CD4-positive, alpha-beta T cell treated with Interferon alpha-2 for 1 hour (primary cell): Measurements from ENCODE around the gene MXD3.

Experiments
- DNase-seq, 2 donors: peaks; one replicate each; pipeline ENCODE4 v3.0.0-alpha.2; 2020 to 2022

The MXD3 gene

DNA sequence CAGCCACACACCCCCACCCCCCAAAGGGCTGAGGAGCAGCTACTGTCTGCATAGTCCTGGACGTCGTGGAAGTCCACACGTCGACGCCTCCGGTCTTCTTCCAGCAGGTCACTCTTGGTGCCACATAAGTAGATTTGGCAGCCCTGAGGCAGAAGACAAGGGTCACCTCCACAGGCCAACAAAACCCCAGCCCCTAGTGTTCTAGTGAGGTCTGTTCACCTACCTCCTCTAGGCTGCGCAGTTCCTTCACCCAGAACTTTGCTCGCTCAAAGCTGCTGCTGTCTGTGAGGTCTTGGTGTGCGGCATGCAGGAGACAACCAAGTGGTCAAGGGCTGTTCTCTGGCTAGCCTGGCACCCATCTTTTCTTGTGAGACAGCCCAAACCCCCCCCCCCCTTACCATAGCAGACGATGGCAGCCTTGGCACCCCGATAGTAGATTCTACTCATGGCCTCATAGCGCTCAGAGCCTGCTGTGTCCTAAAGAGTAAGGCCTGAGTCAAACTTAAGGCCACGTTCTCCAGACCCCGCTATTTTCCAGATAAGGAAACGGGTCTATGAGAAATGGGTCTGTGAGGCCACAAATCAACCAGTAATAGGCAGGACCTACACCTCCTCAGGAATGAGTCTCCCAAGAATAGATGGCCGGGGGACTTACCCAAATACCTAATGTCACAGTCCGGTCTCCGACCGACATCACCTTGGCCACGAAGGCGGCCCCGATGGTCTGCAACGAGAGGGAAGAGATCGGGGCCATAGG lies 9.2 kb downstream of the MXD3 start:
- no peak for DNase-seq

DNA sequence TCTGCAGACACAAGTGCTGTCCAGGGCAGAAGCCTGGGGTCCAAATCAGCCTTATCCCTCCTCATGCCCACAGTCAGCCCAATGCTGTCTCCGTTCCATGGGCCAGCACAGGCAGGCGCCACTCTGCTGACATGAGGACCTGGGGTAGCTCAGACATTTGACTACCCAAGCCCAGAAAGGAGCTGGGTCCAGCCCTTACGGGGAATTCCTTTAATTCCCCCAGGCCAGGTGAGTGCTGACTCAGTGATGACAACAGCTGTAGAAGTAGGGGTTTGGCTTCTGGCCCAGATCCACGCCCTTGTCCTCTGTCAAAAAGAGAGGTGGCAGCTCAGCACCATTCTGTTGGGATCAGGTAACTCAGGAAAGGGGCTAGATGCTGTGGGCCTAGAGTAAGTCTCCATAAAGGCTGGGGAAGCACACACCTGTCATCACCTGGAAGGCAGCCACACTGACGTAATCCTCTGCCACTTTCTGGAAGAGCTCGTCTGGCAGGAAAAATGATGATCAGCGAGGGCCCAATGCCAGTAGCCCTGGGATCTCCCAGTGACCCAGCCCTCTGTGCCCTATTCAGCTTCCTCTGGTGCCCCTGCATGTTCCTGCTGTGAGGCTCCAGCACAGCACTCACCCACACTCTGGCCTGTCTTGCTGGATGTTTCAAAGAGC lies 10.1 kb downstream of the MXD3 start:
- no peak for DNase-seq

DNA sequence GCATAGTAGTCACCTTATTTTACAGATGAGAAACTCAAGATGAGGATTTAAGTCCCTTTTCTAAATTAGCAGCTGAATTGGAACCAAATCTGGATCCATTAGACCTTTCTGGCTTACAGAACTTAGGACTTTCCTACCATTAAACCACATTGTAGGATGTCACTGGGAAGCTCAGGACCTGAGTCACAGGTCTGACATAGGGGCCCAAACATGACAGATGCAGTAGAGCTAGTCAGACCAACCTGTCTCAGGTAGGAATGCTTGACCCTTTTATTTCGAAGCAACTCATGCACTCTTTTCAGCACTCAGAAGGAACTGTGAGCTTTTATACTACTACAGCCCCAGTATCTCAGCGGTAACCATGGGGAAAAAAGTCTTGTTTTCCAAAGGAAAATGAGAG lies 10.7 kb downstream of the MXD3 start:
- no peak for DNase-seq

DNA sequence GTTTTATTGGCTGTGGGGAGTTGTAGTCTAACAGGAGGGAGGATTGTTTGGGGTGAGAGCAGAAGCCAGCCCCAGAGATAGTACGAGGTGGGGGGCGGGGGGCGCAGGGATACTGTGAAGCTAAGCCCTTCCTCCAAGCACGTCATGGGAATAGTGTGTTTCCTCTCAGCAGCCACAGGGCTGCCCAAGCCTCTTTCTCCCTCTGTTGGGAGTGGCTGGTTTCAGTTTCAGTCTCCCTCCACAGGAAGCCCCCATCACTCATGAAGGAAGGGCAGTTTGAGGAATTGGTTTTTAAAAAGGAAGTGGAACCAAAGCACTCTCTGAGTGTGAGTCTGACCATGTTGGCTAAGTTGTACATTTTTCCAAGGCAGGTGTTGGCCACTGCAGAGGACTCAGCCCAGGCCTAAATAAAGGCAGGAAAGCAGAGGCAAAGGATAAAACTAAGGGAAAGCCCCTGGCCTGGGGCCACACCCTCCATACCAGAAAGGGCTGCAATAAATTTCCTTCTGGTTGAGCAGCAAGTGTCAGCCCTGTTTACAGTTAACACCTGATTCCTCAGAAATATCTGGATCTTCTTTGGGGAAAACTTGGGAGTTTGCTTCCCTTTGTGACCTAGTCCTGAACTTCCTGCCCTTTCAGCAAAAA lies 11.3 kb downstream of the MXD3 start:
- DNase-seq, result peak; percentile 82 to 84

DNA sequence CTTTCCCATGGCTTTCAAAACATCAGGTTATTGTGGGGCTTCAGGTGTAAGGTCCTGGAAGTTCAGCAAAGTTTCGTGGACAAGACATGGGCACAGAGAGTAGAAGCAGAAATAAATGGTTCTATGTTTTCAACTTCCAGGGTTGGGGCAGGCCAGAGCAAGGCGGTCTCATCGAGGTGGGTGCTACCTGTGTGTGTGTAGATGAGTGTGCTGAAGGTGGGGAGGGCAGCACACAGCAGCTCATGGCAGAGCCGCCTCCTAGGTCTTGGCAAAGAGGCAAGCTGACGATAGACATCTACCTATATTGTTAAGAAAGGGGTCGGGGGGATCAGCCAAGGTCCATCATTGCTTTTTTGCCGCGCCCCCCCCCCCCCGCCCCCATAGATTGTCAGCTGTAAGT lies 12.0 kb downstream of the MXD3 start:
- no peak for DNase-seq

DNA sequence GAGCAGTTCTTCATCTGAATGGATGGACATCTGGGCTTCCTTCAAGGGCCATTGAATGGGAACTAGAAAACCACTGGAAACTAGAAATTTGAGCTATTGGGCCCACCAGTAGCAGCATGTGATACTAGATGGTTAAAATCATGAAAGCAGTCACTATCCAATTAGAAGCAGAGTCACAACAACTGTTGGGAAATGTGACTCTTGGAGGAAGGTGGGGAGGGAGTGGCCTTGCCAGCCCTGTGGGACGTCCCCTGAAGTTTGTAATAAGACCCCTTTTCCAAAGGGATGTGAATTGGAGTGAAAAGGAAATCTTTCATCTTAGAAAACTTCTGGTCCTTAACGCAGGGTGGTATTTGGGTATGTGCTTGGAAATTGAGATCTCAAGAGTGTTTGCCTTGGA lies 13.8 kb downstream of the MXD3 start:
- DNase-seq, result no peak

DNA sequence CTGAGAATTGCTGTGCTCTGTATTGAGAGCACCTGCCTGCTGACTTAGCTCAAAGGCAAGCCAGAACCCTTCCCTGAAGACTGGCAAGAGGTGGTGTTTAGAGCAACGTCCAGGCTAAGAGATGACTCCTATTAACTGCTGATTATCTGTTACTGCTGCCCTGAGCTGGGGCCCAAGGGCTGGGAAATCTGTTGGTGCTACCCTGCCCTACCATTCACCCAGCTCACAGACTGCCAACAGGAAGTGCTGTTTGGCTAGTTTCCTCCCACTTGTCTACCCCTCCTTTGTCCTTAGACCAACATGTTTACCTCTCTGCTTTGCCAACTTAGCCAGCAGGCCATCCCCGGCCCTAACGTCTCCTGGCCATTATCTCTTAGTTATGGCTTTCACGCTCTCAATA lies 15.1 kb downstream of the MXD3 start:
- no peak for DNase-seq

DNA sequence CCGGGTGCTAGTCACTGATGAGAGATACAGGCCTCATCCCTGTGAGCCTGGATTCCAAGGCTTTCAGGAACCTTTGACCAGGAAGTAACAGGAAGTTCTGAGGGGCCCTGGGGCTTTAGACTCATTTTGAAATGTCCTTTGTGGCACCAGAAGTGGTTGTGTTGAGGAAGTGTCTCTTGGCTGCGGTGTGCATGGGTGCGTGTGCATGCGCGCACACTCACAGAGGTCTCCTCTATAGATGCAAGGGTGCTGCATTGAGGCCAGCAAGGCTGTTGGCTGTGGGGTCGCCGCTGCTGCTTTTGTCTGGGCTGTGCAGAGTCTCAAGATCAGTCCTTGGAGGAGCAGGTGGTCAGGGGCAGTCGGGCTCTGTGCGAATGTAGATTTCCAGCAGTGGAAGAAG lies 15.8 kb downstream of the MXD3 start:
- DNase-seq, result no peak

DNA sequence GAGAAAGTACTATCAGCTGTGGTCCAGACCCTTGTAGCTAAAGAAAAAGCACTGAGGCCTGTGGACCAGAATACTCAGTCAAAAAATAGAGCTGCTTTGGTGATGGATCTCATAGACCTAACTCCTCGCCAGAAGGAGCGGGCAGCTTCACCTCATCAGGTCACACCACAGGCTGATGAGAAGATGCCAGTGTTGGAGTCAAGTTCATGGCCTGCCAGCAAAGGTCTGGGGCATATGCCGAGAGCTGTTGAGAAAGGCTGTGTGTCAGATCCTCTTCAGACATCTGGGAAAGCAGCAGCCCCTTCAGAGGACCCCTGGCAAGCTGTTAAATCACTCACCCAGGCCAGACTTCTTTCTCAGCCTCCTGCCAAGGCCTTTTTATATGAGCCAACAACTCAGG lies 17.1 kb downstream of the MXD3 start:
- DNase-seq, result no peak

DNA sequence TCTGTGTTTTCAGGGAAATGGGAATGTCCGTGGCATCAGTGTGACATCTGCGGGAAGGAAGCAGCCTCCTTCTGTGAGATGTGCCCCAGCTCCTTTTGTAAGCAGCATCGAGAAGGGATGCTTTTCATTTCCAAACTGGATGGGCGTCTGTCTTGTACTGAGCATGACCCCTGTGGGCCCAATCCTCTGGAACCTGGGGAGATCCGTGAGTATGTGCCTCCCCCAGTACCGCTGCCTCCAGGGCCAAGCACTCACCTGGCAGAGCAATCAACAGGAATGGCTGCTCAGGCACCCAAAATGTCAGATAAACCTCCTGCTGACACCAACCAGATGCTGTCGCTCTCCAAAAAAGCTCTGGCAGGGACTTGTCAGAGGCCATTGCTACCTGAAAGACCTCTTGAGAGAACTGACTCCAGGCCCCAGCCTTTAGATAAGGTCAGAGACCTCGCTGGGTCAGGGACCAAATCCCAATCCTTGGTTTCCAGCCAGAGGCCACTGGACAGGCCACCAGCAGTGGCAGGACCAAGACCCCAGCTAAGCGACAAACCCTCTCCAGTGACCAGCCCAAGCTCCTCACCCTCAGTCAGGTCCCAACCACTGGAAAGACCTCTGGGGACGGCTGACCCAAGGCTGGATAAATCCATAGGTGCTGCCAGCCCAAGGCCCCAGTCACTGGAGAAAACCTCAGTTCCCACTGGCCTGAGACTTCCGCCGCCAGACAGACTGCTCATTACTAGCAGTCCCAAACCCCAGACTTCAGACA lies 17.7 kb downstream of the MXD3 start:
- no peak for DNase-seq

DNA sequence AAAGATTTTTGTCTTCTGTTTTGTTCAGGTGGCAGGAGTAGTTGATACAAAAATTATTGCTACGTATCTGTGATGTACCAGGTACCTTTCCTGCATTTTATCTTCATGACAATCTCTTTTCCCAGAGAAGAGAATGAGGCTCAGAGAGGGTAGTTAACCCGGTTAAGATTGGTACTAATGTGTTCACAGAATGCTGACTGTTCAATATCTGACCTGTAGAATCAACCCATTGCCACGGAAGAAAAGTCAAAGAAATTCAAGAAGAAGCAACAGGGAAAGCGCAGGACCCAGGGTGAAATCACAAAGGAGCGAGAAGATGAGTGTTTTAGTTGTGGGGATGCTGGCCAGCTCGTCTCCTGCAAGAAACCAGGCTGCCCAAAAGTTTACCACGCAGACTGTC lies 20.0 kb downstream of the MXD3 start:
- no peak for DNase-seq

DNA sequence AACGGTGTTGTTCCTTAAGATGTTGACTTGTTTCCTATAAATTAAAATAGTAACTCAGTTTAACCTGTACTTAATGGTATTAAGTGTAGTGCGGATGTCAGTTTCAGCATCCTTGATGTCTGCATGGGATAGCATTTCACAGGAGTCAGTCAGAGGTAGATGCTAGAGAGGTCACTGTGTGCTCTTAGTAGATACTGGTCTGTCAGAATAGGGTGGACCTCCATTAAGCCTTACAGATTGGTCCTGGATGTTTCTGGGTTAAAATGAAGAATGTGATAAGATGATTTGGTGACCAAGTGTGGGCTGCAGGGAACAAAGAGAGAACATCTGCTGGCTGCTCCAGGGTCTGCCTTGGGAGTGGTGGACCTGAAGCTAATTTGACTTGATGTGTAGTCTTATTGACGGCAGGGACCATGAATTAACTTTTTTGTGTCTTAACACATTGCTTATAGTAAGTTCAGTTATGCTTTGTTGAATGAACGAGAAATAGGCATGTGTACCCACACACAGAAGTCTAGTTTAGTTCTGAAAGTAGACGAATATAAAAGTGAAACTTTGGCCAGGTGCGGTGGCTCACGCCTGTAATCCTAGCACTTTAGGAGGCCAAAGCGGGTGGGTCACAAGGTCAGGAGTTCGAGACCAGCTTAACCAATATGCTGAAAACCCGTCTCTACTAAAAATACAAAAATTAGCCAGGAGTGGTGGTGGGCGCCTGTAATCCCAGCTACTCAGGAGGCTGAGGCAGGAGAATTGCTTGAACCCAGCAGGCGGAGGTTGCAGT lies 20.7 kb downstream of the MXD3 start:
- no peak for DNase-seq

DNA sequence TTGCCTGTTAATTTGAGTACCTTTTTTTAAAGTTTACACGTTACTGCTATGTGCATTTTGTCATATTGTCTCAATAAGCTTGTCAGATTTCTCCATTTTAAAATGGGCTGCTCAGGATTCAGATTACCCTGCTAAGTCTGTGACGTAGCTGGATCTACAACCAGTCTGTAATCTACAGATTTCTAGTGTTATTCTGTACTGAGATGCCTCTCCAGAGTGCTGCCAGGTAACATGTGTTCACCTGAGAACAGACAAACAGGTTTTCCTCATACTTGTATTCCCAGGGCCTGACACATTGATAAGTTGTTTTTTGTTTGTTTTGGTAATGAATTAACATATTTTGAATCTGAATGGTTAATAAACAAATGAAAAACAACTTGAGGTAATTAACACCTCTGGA lies 23.5 kb downstream of the MXD3 start:
- no peak for DNase-seq

DNA sequence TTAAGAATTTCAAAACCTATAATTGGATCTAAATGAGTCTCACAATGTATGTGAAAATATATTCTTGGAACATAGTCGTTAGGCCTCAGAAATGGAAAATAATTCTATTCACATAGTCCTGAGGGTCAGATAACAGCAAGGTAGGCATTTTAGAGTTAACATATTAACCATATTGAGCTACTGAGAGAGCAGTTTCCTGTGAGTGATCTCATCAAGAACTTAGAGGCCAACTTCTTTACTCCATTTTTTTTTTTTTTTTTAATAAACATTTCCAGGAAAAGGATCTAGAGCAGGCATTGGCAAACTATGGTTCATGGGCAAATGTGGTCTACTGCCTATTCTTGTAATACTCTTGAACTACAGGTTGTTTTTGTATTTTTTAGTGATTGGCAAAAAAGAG lies 34.8 kb downstream of the MXD3 start:
- no peak for DNase-seq

DNA sequence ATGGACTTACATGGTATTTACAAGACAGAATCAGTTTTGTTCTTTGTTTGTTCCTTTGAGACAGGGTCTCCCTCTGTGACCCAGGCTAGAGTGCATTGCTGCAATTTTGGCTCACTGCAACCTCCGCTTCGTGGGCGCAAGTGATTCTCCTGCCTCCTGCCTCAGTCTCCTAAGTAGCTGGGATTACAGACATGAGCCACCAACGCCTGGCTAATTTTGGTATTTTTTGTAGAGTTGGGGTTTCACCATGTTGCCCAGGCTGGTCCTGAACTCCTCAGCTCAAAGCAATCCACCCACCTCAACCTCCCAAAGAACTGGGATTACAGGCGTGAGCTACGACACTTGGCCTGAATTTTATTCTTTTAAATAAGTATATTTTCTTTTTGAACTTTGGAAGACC lies 35.8 kb downstream of the MXD3 start:
- no peak for DNase-seq

DNA sequence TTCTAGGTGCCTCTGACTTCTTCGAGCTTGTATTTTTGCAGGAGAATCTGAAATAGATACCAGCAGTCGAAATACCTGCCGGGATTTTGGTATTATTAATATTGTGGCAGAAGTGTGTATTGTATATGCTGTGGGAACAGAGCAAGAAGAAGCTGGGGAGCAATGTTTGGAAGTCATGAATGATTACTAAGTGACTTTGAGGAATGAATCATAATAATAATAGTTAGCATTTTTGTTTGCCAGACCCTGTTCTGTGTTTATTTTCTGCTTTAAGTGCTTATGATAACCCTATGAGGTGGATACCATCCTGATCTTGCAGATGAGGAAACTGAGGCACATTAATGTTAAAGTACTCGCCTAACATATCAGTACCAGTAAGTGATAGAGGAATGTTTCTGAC lies 40.6 kb downstream of the MXD3 start:
- DNase-seq, result no peak

DNA sequence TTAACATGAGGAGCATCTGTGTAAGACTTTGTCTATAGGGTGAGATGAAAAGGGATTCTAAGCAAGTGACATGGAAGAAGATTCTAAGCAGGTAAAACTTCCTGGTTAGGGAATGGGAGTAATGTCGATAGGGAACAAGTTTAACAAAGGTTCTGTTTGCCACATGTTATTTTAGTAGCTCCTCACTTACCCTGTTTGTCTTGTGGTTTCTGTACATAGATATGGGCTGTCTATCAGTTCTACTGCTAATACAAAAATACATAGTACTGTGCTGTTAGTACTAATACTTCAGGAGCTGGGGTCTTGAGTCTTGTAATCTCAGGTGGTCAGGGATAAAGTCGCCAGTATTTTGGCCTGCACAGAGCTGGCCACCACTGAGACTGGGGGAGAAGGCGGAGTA lies 41.0 kb downstream of the MXD3 start:
- DNase-seq, result no peak

DNA sequence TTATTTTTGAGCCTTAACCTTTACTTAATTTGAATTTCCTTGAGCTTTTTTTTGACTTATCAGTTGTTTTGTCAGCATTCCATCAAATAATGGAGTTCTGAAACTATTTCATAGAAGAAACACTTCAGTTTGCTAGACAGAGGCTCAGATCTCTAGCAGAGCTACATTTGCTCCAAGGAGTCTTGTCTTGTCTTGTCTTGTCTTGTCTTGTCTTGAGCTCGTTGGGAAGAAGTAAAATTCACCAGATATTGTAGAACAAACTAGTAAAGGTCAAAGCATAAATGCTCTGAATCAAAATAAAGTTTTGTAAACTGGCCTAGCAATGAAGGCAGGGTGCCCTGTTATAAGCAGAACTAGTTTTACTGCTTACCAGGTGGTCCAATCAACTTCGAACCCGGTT lies 41.7 kb downstream of the MXD3 start:
- no peak for DNase-seq

DNA sequence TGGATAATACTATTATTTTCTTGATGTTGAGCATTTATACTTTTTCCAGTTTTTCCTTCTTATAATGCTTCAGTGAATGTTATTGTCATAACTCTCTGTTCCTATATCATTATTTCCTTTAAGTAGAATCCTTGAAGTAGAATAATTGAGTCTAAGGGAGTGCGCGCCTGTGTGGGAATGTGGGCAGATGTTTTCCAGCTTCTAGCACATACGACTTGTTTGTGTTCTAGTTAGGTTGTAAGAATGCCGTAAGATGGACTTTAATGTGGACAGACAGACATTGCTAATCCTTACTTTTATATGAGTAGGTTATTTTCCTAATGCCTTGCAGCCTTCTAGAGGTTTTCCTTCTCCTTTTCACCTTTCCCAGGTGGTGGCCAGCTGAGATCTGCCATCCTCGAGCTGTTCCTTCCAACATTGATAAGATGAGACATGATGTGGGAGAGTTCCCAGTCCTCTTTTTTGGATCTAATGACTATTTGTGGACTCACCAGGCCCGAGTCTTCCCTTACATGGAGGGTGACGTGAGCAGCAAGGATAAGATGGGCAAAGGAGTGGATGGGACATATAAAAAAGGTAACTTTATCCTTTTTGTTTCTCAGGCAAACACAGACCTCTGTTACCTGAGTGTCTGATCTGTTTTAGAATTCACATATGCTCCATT lies 42.3 kb downstream of the MXD3 start:
- DNase-seq, result no peak

DNA sequence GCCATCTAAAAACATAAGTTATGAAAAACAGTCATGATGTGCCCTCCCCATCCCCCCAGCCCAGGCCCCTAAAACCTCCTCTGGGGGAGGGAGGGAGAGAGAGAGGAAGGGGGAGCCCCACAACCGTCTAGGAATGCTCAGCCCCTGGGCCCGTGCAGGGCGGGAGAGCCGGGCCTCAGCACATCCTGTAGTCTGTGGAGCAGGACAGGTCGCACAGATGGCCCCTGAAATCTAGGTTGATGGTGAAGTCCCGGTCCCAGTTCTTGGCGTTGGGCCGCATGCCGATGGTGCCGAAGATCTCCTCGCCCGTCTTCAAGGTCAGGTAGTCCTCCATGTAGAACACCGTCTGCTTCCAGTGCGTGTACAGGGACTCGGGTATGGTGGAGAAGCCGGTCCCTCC lies 46.3 kb downstream of the MXD3 start:
- no peak for DNase-seq

DNA sequence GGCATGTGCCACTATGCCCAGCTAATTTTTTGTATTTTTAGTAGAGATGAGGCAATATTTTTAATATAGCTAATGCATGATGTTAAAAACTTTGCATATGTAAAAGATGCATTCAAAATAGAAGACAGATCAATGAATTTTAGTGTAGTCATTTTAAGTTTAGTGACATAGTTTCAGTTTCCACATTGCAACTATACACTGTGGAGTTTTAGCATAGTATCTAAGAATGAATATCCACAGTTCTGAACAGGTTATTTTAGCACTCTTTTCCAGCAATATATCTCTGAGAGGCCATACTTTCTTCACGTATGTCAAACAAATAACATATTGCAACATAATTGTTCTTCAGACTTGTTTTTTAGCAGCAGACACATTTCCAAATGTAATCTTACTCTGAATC lies 47.5 kb downstream of the MXD3 start:
- no peak for DNase-seq

DNA sequence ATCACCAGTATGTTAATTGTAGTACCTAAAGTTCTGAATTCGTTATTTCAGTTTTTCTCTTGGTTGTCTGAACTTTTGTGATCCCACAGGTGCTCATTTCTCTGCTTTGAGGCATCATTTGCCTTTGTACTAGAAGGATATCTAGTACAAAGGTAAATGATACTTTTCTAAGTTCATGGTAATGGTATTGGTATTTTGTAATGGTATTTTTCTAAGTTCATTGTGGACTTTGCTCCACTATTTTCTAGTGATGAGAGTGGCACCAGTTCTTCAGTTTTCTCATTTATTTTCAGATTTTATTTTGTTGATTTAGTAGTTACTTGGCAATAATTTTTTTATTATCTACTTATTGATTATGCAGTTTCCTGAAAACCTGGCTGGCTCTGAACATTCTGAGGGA lies 50.2 kb downstream of the MXD3 start:
- DNase-seq, result no peak
